C4-2B (cell line): ENCODE data around the gene NPHP4.

Source experiments
- CTCF ChIP-seq: fragments of 450-650 bp; conservative IDR thresholded peaks from 2 replicates; pipeline ENCODE4 v1.5.1; 2017; ENCODE audit warnings: mild to moderate bottlenecking
- ZFX ChIP-seq: fragments of 450-650 bp; IDR thresholded peaks from 2 replicates; pipeline ENCODE4 v1.6.1; 2017

- TF ChIP-seq CTCF, result no peak
- TF ChIP-seq ZFX, result no peak
Observed at GRCh38 chr1:5895446-5896406, 96.5 kb downstream of the NPHP4 start.
